ENCODE results near the gene NGFR.

DNA sequence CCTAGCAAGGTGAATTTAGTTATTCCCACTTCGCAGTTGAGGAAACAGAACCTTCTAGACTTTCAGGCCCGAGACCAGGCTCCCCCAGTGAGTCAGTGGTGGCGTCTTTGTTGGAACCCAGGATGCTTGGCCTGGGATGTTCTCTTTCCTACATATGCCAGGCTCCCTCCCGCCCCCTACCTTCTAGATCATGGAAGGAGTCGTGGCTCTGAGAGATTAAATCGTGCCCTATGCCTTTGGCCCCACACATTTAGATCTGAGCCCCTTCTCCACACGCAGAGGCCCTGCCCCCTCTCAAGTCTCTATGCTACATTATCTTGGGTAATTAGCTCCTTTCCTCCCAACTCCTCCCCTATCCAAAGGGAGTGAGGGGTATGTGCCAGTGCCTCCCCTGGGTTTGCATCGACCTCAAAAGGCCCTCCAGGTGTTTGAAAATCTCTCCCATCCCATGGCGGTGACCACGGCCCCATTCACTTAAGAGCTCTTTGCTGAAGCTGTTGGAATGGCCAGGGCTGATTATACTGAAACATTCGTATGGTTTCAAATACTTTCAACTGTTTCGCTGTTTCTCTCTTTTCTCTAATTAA is 3.0 kb downstream of the NGFR start:
- TF ChIP-seq, protein P1, sequence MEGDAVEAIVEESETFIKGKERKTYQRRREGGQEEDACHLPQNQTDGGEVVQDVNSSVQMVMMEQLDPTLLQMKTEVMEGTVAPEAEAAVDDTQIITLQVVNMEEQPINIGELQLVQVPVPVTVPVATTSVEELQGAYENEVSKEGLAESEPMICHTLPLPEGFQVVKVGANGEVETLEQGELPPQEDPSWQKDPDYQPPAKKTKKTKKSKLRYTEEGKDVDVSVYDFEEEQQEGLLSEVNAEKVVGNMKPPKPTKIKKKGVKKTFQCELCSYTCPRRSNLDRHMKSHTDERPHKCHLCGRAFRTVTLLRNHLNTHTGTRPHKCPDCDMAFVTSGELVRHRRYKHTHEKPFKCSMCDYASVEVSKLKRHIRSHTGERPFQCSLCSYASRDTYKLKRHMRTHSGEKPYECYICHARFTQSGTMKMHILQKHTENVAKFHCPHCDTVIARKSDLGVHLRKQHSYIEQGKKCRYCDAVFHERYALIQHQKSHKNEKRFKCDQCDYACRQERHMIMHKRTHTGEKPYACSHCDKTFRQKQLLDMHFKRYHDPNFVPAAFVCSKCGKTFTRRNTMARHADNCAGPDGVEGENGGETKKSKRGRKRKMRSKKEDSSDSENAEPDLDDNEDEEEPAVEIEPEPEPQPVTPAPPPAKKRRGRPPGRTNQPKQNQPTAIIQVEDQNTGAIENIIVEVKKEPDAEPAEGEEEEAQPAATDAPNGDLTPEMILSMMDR (conservative IDR thresholded peaks at IDR 0.05) = no peak
- TF ChIP-seq EZH2 (IDR thresholded peaks at IDR 0.05; ENCODE audit: low read depth) = no peak
